K562 (cell line): ENCODE data around the gene LAMA2. TPM values are rescaled to one million over a fixed set of nuclear protein-coding genes. Genes with fewer than 3 reads are reported as not detected.

Source experiments
- ATAC-seq: fragments of 200-7000 bp; cut with Tn5 transposase; 3 replicates; pipeline ENCODE4 v1.9.1; 2020; ENCODE audit warnings: moderate library complexity
- BruUV-seq: library from RNA; stranded (reverse); fragments of 400-500 nt; replicated peaks from 2 replicates; lab custom pipeline; 2021; lab: Mats Ljungman, UMichigan
- CTCF ChIA-PET: fragments of 300-600 bp; formaldehyde crosslinking; extraction: SDS; loops from one replicate; lab custom pipeline; 2021; ENCODE audit warnings: low intra/inter-chr PET ratio; lab: Yijun Ruan, JAX
- POLR2A ChIA-PET: fragments of 300-600, 350-650 bp; sonication (Branson Sonifier 250); formaldehyde crosslinking; extraction: SDS; loops from one replicate; lab custom pipeline; 2021; ENCODE audit warnings: antibody characterized with exemption, inconsistent platforms; lab: Yijun Ruan, JAX
- DNase-seq, 4 experiments: peaks; one replicate each; pipeline versions ENCODE4 v3.0.0 to v3.0.0-alpha.2; 2011 to 2018; ENCODE audit warnings: low spot score in 3 of 4, mixed read lengths in 3 of 4; ENCODE audit errors: extremely low read depth in 1 of 4
- FAIRE-seq: peaks from 2 replicates; lab custom pipeline; 2011; peaks lifted over from hg19 to GRCh38; lab: Jason Lieb, UNC
- H2AFZ ChIP-seq: 2 replicates; pipeline ENCODE4 v1.6.0; 2011; ENCODE audit warnings: low read depth, low read length, control low read depth, inconsistent platforms
- H3K27ac ChIP-seq: fragments of 200-600 bp; 3 replicates; pipeline ENCODE4 v1.8.0; 2011; ENCODE audit warnings: low read depth, mild to moderate bottlenecking, control low read depth, inconsistent platforms, low read length, moderate library complexity, mixed read lengths; ENCODE audit errors: extremely low read depth
- H3K27me3 ChIP-seq, 2 experiments: fragments of 300-600 bp in 1 of 2; 2 replicates in 1 of 2; 3 replicates in 1 of 2; pipeline versions ENCODE4 v1.6.0 to v1.8.0; 2011; ENCODE audit warnings: inconsistent platforms in 2 of 2, low read length in 2 of 2, mild to moderate bottlenecking in 1 of 2, mixed read lengths in 1 of 2, moderate library complexity in 1 of 2; ENCODE audit not compliant: control insufficient read depth in 2 of 2, insufficient read depth in 2 of 2
- H3K36me3 ChIP-seq: fragments of 300-600 bp; 3 replicates; pipeline ENCODE4 v1.8.0; 2011; ENCODE audit warnings: mild to moderate bottlenecking, low read length, inconsistent platforms; ENCODE audit not compliant: control insufficient read depth, insufficient read depth
- H3K4me1 ChIP-seq, 2 experiments: fragments of 200-600 bp in 1 of 2; replicated peaks in 1 of 2; 2 replicates in 1 of 2; 3 replicates in 1 of 2; pipeline versions ENCODE4 v1.5.1 to v1.8.0; 2011; ENCODE audit warnings: inconsistent platforms in 2 of 2, low read length in 2 of 2, mild to moderate bottlenecking in 1 of 2, mixed read lengths in 1 of 2, moderate library complexity in 1 of 2; ENCODE audit not compliant: control insufficient read depth in 2 of 2, insufficient read depth in 2 of 2
- H3K4me2 ChIP-seq: 2 replicates; pipeline ENCODE4 v1.6.1; 2011; ENCODE audit warnings: low read length, control low read depth, inconsistent platforms, mixed read lengths; ENCODE audit not compliant: insufficient read depth
- H3K4me3 ChIP-seq: fragments of 200-600 bp; sonication (generic), shearing (Covaris generic); 2 replicates; pipeline ENCODE4 v1.5.1; 2016; ENCODE audit warnings: control low read depth, inconsistent platforms
- H3K79me2 ChIP-seq: fragments of 200-600 bp; 3 replicates; pipeline ENCODE4 v1.8.0; 2011; ENCODE audit warnings: low read length, inconsistent platforms; ENCODE audit not compliant: control insufficient read depth, insufficient read depth
- H3K9ac ChIP-seq, 2 experiments: 2 replicates each; pipeline versions ENCODE4 v1.6.0 to v1.6.1; 2011; ENCODE audit warnings: low read depth in 2 of 2, low read length in 2 of 2, control low read depth in 1 of 2, inconsistent platforms in 1 of 2, mild to moderate bottlenecking in 1 of 2, mixed read lengths in 1 of 2; ENCODE audit not compliant: insufficient read depth in 1 of 2
- H3K9me1 ChIP-seq: one replicate; pipeline ENCODE4 v1.6.0; 2011; ENCODE audit warnings: inconsistent platforms, mild to moderate bottlenecking, low read length, moderate library complexity; ENCODE audit not compliant: control insufficient read depth, insufficient read depth
- H3K9me3 ChIP-seq: replicated peaks from 2 replicates; pipeline ENCODE4 v1.5.1; 2011; ENCODE audit warnings: low read depth, low read length, inconsistent platforms; ENCODE audit not compliant: control insufficient read depth, insufficient read depth
- H4K20me1 ChIP-seq: replicated peaks from 2 replicates; pipeline ENCODE4 v1.6.1; 2011; ENCODE audit warnings: low read length, inconsistent platforms, mixed read lengths; ENCODE audit not compliant: control insufficient read depth, insufficient read depth
- CBFB ChIP-seq: sonication (generic); formaldehyde crosslinking; IDR thresholded peaks from 2 replicates; pipeline ENCODE4 v1.4.0; 2020; ENCODE audit warnings: mild to moderate bottlenecking, missing genetic modification reagents
- HNRNPK ChIP-seq: fragments of 200-400 bp; formaldehyde crosslinking; IDR thresholded peaks from one replicate; pipeline ENCODE4 v1.6.1; 2018; ENCODE audit warnings: mild to moderate bottlenecking, low read depth, low read length; ENCODE audit not compliant: poor library complexity, severe bottlenecking
- SP2 ChIP-seq: IDR thresholded peaks from 2 replicates; pipeline ENCODE4 v1.6.1; 2011; ENCODE audit warnings: mild to moderate bottlenecking, low read depth, low read length, moderate library complexity; ENCODE audit not compliant: poor library complexity, severe bottlenecking; ENCODE audit errors: extremely low read depth
- SREBF1 ChIP-seq: fragments of 150-350 bp; IDR thresholded peaks from 2 replicates; pipeline ENCODE4 v1.6.1; 2014; ENCODE audit warnings: antibody characterized with exemption, low read depth, low read length, borderline replicate concordance
- TFAM ChIP-seq: fragments of 250-450 bp; sonication (Bioruptor Pico); conservative IDR thresholded peaks from 2 replicates; pipeline ENCODE4 v1.5.0; 2021; ENCODE audit warnings: mild to moderate bottlenecking, moderate library complexity
- ZNF431 ChIP-seq: sonication (generic); formaldehyde crosslinking; IDR thresholded peaks from 2 replicates; pipeline ENCODE4 v1.8.0; 2022; ENCODE audit warnings: mild to moderate bottlenecking, missing genetic modification reagents
- WGBS: fragments of 100-300 bp; shearing (Covaris generic); methylation state at CpG from one replicate; pipeline ENCODE4 v1.1.6; 2016; ENCODE audit warnings: low coverage, mixed read lengths; ENCODE audit not compliant: insufficient coverage; ENCODE audit errors: missing lambda C conversion rate; 5-methylcytosine and 5-hydroxymethylcytosine counted together
- in situ Hi-C: fragments of 300-500 bp; cut with MboI; formaldehyde crosslinking; loops from 4 replicates; pipeline ENCODE4 v1.15.0; 2018; ENCODE audit warnings: inconsistent platforms, mixed read lengths
- intact Hi-C: fragments of 100-400 bp; cut with micrococcal nuclease; formaldehyde crosslinking; loops from 2 replicates; pipeline ENCODE4 v1.14.2; 2022
- polyA plus RNA-seq, 8 experiments: library from polyadenylated mRNA; depleted of rRNA in 4 of 8; stranded (reverse) in 5 of 8; unstranded in 3 of 8; fragments of >200 nt; fragmentation: Nextera tagmentation in 2 of 8; fragmentation: Illumina TruSeq in 1 of 8; extraction: Ambion mirVana in 2 of 8; extraction: Trizol in 1 of 8; gene quantifications; 2 replicates each; pipeline versions ENCODE4 v1.2.1 to v1.2.3, GENCODE V29; 2011 to 2014; ENCODE audit warnings: inconsistent platforms in 1 of 8, missing spikeins in 1 of 8
- total RNA-seq, 7 experiments: library from RNA; depleted of rRNA in 6 of 7; stranded (reverse); fragments of >200 nt in 6 of 7; fragmentation: Illumina TruSeq in 2 of 7; extraction: Trizol in 2 of 7; gene quantifications; 2 replicates each; pipeline versions ENCODE4 v1.2.1 to v1.2.3, GENCODE V29; 2011 to 2021; ENCODE audit warnings: low replicate concordance in 1 of 7
- TF ChIP-seq, protein P1 (sequence below): fragments of 250-450 bp; sonication (Bioruptor Pico); IDR thresholded peaks from 2 replicates; pipeline ENCODE4 v1.5.0; 2022; ENCODE audit warnings: mild to moderate bottlenecking

LAMA2 gene
- total and polyA plus RNA-seq, 9 of the 15 experiments (the other 6 are each of a cell fraction or from before 2014, with no cell fraction given): 0.04 to 1.5 (median 0.36) TPM

DNA sequence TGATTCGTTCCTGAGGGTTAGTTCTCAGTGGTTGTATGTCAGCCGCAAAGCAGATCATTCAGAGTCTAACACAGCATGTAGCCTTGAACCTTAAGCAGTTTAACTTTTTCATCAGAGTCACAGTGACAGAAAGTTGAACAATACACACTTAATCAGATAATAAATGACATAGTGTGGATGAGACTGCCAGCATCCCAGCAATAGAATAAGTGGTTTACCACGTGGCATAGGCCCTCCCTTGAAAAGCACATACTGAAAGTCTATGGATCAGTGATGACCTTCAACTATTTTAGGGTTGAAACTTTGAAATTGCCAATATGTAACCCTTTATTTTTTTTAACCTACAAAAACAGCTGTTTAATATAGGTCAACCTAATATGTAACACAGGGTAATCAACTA lies 561.7 kb downstream of the LAMA2 start (continued):
- TF ChIP-seq, protein P1, sequence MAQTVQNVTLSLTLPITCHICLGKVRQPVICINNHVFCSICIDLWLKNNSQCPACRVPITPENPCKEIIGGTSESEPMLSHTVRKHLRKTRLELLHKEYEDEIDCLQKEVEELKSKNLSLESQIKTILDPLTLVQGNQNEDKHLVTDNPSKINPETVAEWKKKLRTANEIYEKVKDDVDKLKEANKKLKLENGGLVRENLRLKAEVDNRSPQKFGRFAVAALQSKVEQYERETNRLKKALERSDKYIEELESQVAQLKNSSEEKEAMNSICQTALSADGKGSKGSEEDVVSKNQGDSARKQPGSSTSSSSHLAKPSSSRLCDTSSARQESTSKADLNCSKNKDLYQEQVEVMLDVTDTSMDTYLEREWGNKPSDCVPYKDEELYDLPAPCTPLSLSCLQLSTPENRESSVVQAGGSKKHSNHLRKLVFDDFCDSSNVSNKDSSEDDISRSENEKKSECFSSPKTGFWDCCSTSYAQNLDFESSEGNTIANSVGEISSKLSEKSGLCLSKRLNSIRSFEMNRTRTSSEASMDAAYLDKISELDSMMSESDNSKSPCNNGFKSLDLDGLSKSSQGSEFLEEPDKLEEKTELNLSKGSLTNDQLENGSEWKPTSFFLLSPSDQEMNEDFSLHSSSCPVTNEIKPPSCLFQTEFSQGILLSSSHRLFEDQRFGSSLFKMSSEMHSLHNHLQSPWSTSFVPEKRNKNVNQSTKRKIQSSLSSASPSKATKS (CRISPR knock-in tag): no peak
- TF ChIP-seq SP2: no peak
- TF ChIP-seq TFAM: no peak
- TF ChIP-seq ZNF431 (CRISPR knock-in tag): no peak
- no peak for TF ChIP-seq CBFB (CRISPR knock-in tag)
- TF ChIP-seq, all 486 proteins: peak for 0

DNA sequence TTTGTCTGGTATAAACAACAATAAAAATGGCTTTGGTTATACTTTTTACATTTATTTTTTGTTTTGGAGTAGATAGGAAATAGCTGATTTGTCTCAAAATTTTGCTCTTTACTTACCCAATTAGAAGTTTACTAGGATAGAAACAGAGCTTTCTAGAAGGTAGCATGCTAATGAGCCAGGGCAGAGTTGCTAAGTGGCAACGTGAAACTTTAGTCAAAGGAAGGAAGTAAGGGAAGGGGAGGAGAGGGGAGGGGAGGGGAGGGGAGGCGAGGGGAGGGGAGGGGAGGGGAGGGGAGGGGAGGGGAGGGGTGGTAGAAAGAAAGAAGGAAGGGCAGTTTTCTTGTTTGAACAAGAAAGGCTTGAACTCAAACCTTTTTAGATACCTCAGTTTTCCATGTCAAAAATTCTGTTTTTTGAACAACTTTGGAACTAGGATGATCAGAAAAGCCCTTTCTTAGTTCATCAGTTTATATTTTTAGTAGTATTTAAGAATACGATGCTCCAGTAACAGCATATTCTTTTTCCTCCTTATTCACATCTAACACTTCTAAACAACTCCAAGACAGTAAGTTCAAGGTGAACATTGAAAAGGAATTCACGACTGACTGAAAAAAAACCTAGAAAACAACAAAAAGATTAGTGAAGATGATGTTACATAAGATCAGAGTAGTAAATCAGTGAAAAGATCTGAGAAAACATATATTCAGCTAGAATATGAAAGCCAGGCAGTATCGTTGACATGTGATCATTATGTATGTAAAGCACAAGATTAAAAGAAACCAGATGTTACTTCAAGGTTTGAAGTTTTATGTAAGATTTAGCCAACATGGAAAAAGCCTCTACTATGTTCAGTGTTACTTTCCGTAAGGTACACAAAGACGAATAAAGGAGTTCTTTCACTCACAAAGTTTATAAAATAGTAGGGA lies 563.6 kb downstream of the LAMA2 start:
- no peak overlapping the region for H3K9ac ChIP-seq
- H3K9me1 ChIP-seq: no peaks in the 10 kb centered on the region
- no peaks in the 10 kb centered on the region for H3K79me2 ChIP-seq
- H3K4me2 ChIP-seq: no peak overlapping the region
- no peak overlapping the region for H2AFZ ChIP-seq
- no TSS peak for BruUV-seq
- no peaks in the 10 kb centered on the region for H3K9me3 ChIP-seq
- intact Hi-C loops (no loop called here), in situ Hi-C loops (no loop called here)
- H3K4me1 ChIP-seq: no peaks in the 10 kb centered on the region
- no peaks in the 10 kb centered on the region for H4K20me1 ChIP-seq
- ChIA-PET CTCF (no interaction called here), POLR2A (no interaction called here)
- FAIRE-seq (no peak), ATAC-seq (no peak), DNase-seq (no peak)
- H3K4me3 ChIP-seq: no peak overlapping the region
- no peak overlapping the region for H3K27ac ChIP-seq
- H3K27me3 ChIP-seq: no peaks in the 10 kb centered on the region
- TF ChIP-seq HNRNPK: peak; percentile 12
- no peak for TF ChIP-seq SREBF1
- 2% methylated on average over 6 of the region's 7 CpGs for WGBS
- H3K36me3 ChIP-seq: no peaks in the 10 kb centered on the region
